Right cardiac atrium (tissue), 5 donors: ENCODE measurements around the gene DYNC2LI1. TPM values are rescaled to one million over a fixed set of nuclear protein-coding genes. Genes with fewer than 3 reads are reported as not detected.

ENCODE experiments used
- ATAC-seq, 2 donors: fragments of 200-7000 bp; cut with Tn5 transposase; one replicate each; pipeline versions ENCODE4 v1.8.0 to v1.9.1; 2020; ENCODE audit warnings: moderate library complexity in 2 of 2, mild to moderate bottlenecking in 1 of 2
- DNase-seq, 3 donors: peaks; one replicate each; pipeline ENCODE4 v3.0.0-alpha.2; 2020
- H3K27ac ChIP-seq: one replicate; pipeline ENCODE4 v1.5.1; 2013; ENCODE audit warnings: mild to moderate bottlenecking, low read length, control low read depth, moderate library complexity
- H3K27me3 ChIP-seq: one replicate; pipeline ENCODE4 v1.6.1; 2013; ENCODE audit not compliant: control insufficient read depth, insufficient read depth
- H3K4me1 ChIP-seq: one replicate; pipeline ENCODE4 v1.6.1; 2013; ENCODE audit warnings: low read length; ENCODE audit not compliant: control insufficient read depth, insufficient read depth
- H3K4me3 ChIP-seq: one replicate; pipeline ENCODE4 v1.5.1; 2013; ENCODE audit warnings: low read length, control low read depth
- H3K9me3 ChIP-seq: one replicate; pipeline ENCODE4 v1.6.1; 2013; ENCODE audit warnings: low read length; ENCODE audit not compliant: control insufficient read depth
- WGBS: extraction: QIAGEN DNeasy Blood & Tissue Kit; methylation state at CpG from one replicate; pipeline ENCODE4 v1.1.7; 2013; 5-methylcytosine and 5-hydroxymethylcytosine counted together
- intact Hi-C, 4 donors: fragments of 100-400 bp; cut with DNase I; formaldehyde crosslinking; loops; one replicate each; pipeline versions ENCODE4 v1.11.0 to v1.14.0; 2022 to 2023
- polyA plus RNA-seq: library from polyadenylated mRNA; stranded (reverse); fragments of 200-250 nt; gene quantifications from one replicate; pipeline ENCODE4 v1.2.3, GENCODE V29; 2013
- total RNA-seq, 4 donors: library from RNA; stranded (reverse); fragmentation: NEBNext Ultra II Directional; extraction: Animal tissue kit (Norgen Biotek cat#: 25700); gene quantifications; one replicate each; pipeline ENCODE4 v1.2.1, GENCODE V29; 2021
- donor health status: healthy with polysubstance abuse.
- donor health status: DM: no; HTN: yes; CAD: no.
- donor health status: DM: no; HTN: no; CAD: no.
- donor health status: DM: no; HTN: yes; CAD: no; lungs with severe emphysema.
- donor health status: DM: yes; HTN: yes; CAD: no.

DYNC2LI1 gene
- total and polyA plus RNA-seq, 5 donors = 5.7 to 18.2 (median 13.3) TPM

DNA sequence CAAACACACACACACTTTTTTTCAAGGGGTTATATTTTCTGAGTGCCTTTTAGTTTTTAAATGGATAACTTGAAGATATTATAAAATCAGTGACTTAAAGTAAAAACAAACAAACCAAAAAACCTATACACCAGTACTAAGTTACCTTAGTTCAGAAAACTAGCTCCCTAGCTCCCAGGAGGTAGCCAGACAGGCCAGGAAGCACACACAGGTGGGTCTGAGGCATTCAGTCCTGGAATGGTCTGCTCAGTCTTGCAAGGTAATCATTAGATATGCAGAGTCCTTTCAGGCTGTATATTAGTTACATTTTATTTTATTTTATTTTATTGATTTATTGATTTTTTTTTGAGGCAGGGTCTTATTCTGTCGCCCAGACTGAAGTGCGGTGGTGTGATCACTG lies 10.7 kb upstream of the DYNC2LI1 start:
- 96% methylated on average over 2 of the region's 2 CpGs for WGBS
- ATAC-seq (no peak), DNase-seq (no peak)
- H3K4me3 ChIP-seq = no peak overlapping the region
- intact Hi-C loops = no loop called here
- no peak overlapping the region for H3K27ac ChIP-seq
- no peaks in the 10 kb centered on the region for H3K9me3 ChIP-seq
- H3K27me3 ChIP-seq = no peaks in the 10 kb centered on the region
- H3K4me1 ChIP-seq = no peaks in the 10 kb centered on the region

DNA sequence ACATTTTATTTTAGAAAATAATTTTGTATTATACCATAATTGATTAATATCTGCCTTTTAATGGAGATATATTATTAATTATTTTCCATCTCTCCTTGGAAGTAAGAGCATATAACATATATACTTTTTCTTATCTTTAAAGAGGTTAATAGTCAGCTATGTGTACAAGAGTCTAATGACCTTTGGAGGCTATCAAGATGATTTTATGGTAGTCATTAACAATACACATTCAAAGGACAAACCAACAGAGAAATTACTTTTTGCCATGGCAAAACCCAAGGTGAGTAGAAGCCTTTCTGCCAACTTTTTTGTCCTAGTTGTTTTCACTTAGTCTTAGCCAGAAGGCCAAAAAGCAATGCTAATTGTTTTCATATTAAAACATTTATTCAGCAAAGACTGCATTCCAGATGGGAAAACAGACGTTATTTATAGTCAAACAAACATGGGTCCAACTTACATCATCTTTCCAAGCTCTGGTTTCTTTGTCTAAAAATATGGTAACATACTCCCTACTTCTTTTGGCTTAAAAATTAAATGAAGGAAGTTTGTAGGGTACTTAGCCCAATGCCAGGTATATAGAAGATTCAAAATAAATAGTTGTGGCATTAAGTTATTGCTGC lies 9.6 kb upstream of the DYNC2LI1 start:
- Histone ChIP-seq H3K27me3 (no peaks in the 10 kb centered on the region), H3K4me1 (no peaks in the 10 kb centered on the region), H3K4me3 (no peak overlapping the region), H3K9me3 (no peaks in the 10 kb centered on the region), H3K27ac (no peak overlapping the region)
- intact Hi-C loops = no loop called here
- ATAC-seq = no peak
- 36% methylated on average over 1 of the region's 1 CpG for WGBS
- no peak for DNase-seq

DNA sequence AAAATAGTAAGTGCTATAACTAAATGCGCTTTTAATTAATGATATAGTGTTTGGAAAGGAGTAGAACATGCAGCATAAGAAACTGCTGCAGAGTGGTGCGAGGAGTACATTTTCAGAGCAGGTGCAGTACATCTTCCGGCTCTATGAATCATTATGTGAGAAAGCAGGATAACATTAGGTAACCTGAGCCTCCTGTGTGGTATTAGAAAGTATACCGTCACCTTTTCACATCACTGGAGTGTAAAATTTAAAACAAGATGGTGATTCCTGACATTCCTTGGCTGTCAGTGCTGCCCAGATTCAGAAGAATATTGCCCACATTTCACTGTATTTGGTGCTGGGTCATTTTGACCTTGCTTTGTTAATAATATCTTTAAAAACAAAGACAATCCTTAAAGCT lies 7.8 kb upstream of the DYNC2LI1 start:
- Histone ChIP-seq H3K9me3 (no peaks in the 10 kb centered on the region), H3K27ac (no peak overlapping the region), H3K4me3 (no peak overlapping the region), H3K4me1 (no peaks in the 10 kb centered on the region), H3K27me3 (no peaks in the 10 kb centered on the region)
- 93% methylated on average over 4 of the region's 4 CpGs for WGBS
- intact Hi-C loops = no loop called here
- no peak for ATAC-seq
- DNase-seq = no peak

DNA sequence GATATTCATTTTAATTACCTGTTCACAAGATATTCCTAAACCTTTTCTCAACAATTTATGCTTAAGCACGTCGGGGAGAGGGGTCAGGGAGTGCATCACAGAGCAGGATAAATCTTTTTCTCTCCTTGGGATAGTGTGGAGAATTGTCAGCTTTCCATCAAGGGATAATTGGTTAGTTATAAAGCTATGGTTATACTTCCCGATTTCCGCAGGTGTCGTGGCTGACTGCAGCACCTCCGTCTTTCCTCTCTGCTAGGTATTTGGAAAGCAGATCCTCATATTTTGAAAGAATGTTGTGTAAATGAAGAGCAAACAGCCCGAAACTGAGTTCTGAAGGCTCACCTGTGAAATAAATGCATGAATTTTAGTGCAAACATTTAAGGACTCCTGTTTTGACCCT lies 778 bp downstream of the DYNC2LI1 start:
- H3K4me1 ChIP-seq = peaks cover 4% of the 10 kb centered on the region
- no peaks in the 10 kb centered on the region for H3K27me3 ChIP-seq
- H3K27ac ChIP-seq = no peak overlapping the region
- 35% methylated on average over 7 of the region's 7 CpGs for WGBS
- intact Hi-C loops = loop anchor here in 2 of 4 donors (10.0 kb wide), 1 partner anchor 160 kb away; no protein-coding TSS in a partner anchor
- H3K4me3 ChIP-seq = peak overlapping the region; percentile 99
- DNase-seq = no peak
- H3K9me3 ChIP-seq = no peaks in the 10 kb centered on the region
- no peak for ATAC-seq

DNA sequence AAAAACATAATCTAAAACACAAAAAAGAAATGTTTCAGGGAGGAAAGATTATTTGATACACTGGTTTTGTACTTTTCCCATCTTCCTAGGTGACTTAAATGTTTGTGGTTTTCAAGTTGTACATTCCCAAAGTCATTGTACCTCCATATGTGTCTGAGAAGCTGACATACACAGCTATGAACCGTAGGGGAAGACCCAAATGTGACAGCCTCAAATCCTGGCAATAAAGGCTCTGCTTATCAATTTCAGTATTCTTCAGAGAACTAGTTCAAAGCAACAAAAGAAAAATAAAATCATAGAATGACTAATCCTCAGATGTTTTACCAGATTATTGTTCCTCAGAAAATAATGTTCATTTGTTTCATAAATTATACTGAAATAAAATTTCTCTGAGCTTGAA lies 2.5 kb downstream of the DYNC2LI1 start:
- Histone ChIP-seq H3K4me1 (peaks cover 4% of the 10 kb centered on the region), H3K4me3 (no peak overlapping the region), H3K27me3 (no peaks in the 10 kb centered on the region), H3K9me3 (no peaks in the 10 kb centered on the region), H3K27ac (no peak overlapping the region)
- no peak for ATAC-seq
- intact Hi-C loops = loop anchor here in 2 of 4 donors (10.0 kb wide), 1 partner anchor 162 kb away; no protein-coding TSS in a partner anchor
- WGBS = 59% methylated on average over 1 of the region's 1 CpG
- DNase-seq = no peak

DNA sequence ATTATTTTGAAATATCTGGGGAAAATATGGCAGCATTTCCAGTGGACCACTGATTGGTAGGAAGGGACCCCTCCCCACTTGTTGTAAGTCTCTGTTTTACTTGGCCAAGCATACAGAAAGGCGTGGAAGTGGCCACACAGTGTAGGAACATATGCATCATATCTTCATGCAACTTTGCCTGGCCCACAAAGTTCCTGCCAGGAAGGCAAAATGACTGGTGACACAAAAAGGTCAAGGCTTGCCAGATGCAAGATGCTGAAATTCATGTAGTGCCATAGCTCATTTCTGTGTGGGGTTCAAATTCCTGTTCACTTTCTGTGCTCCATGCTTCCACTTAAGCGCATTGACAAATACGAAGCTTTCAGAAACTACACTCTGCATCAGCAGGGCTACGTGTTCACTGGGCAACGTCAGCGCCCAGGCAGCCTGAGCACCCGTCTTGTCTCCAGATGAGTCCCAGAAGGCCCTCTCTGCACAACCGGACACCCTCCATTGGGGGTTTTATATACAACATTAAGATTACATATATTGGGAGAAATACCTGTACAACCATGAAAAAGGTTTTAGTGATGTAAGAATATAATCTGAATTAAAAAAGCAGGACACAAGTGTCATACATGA lies 3.6 kb downstream of the DYNC2LI1 start:
- intact Hi-C loops = loop anchor here in 2 of 4 donors (10.0 kb wide), 1 partner anchor 163 kb away; no protein-coding TSS in a partner anchor
- no peak for ATAC-seq
- Histone ChIP-seq H3K27me3 (no peaks in the 10 kb centered on the region), H3K4me3 (no peak overlapping the region), H3K27ac (no peak overlapping the region), H3K9me3 (no peaks in the 10 kb centered on the region), H3K4me1 (no peaks in the 10 kb centered on the region)
- no peak for DNase-seq
- WGBS = 93% methylated on average over 8 of the region's 8 CpGs

DNA sequence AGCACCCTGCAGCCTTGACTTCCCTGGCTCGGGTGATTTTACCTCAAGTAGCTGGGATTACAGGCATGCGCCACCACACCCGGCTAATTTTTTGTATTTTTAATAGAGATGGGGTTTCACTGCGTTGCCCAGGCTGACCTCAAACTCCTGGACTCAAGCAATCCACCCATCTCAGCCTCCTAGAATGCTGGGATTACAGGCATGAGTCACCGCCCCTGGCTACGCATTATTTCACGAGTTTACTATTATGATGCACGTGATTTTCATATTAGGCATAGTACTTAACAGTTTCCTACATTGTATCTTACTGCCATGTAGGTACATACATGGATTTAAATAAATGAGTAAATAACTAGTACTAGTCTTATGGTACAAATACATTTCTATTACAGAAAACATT lies 4.4 kb downstream of the DYNC2LI1 start:
- intact Hi-C loops = loop anchor here in 2 of 4 donors (10.0 kb wide), 1 partner anchor 163 kb away; no protein-coding TSS in a partner anchor
- ATAC-seq = no peak
- Histone ChIP-seq H3K4me3 (no peak overlapping the region), H3K27me3 (no peaks in the 10 kb centered on the region), H3K4me1 (no peaks in the 10 kb centered on the region), H3K27ac (no peak overlapping the region), H3K9me3 (no peaks in the 10 kb centered on the region)
- DNase-seq = no peak
- 96% methylated on average over 8 of the region's 8 CpGs for WGBS

DNA sequence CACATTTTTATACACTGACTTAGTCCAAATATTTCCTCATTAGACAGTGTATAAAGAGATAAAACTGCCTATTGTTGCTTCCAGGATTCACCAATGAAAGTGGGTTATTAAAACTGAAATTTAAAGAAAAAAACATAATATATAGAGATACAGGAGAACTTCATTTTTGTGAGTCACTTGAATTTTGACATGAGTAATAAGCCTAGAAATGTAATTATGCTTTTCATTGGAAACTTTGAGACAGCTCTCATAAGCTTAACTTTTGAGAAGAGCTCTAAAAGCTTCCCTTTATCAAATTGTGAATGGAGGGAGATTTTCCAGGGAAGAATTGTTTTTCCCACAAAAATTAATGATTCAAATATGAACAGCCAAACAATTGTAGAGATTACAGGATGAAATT lies 14.1 kb downstream of the DYNC2LI1 start:
- no peak overlapping the region for H3K27ac ChIP-seq
- no peaks in the 10 kb centered on the region for H3K4me1 ChIP-seq
- no peaks in the 10 kb centered on the region for H3K27me3 ChIP-seq
- no peaks in the 10 kb centered on the region for H3K9me3 ChIP-seq
- no peak overlapping the region for H3K4me3 ChIP-seq
- intact Hi-C loops = no loop called here
- no peak for DNase-seq
- ATAC-seq = no peak

DNA sequence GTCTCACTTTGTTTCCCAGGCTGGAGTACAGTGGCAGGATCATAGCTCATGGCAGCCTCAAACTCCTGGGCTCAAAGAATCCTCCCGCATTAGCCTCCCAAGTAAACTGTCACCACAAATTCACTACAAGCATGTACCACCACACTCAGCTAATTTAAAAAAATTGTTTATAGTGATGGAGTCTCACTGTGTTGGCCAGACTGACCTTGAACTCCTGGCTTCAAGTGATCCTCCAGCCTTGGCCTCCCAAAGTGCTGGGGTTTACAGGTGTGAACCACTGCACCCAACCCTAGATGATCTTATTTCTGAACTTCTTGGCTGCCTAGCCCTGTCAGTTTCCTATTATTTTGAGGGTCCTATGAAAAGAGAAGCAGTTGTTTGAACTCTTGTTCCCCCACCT lies 14.8 kb downstream of the DYNC2LI1 start:
- H3K9me3 ChIP-seq = no peaks in the 10 kb centered on the region
- H3K4me3 ChIP-seq = no peak overlapping the region
- DNase-seq (no peak), ATAC-seq (no peak)
- no peak overlapping the region for H3K27ac ChIP-seq
- 100% methylated on average over 1 of the region's 1 CpG for WGBS
- H3K4me1 ChIP-seq = no peaks in the 10 kb centered on the region
- no peaks in the 10 kb centered on the region for H3K27me3 ChIP-seq
- intact Hi-C loops = no loop called here

DNA sequence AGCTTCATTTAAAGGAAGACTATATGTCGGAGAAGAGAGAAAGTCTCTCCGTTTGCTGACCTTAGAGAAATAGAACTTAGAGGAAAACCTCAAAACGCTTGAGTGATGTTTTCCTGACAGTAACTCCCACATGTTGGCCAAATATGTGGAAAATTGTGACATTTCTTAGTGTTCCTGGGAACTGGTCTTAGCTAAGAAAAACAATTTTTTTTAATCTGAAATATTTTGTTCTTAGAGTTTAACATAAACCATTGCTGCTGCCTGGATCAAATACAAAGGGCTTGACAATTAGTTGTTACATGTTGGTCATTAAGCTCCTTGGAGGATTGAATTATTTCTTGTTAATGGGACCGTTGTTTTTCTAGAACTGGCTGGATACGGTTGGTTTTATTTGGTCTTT lies 16.3 kb downstream of the DYNC2LI1 start:
- no peaks in the 10 kb centered on the region for H3K4me1 ChIP-seq

DNA sequence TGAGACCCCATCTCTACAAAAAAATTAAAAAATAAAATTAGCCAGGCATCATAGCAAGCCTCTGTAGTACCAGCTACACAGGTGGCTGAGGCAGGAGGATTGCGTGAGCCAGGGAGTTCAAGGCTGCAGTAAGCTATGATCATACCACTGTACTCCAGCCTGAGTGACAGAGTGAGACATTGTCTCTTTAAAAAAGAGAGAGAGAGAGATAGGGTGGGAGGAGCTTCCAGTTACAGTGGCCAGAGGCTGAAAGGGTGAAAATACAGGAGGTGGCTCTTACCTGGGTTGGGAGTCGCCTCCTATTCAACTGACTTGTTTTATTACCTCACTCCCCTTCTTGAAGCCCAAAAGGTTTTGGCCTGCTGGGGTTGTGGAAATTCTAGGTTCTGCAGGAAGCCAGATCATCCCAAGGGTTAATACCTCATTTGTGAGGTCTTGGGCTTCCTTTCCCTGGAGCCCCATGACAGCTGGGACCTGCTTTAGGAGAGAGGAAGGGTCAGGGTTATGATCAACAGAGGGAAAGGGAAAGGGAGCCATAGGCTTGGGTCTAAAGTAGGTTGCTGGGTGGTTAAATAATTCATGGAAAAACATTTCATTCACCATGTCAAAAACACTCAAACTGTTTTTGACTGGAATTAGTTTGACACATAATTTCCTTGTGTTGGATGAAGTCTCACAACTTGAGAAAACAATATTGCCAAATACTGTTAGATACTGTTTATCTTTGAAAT lies 17.4 kb downstream of the DYNC2LI1 start:
- 98% methylated on average over 2 of the region's 2 CpGs for WGBS
- ATAC-seq (no peak), DNase-seq (no peak)
- no peak overlapping the region for H3K27ac ChIP-seq
- no peaks in the 10 kb centered on the region for H3K4me1 ChIP-seq
- H3K4me3 ChIP-seq = no peak overlapping the region
- H3K27me3 ChIP-seq = no peaks in the 10 kb centered on the region
- intact Hi-C loops = no loop called here
- H3K9me3 ChIP-seq = no peaks in the 10 kb centered on the region

More for the DNA sequence above, 16.3 kb downstream of the DYNC2LI1 start:
- DNase-seq = no peak
- intact Hi-C loops = no loop called here
- 59% methylated on average over 5 of the region's 5 CpGs for WGBS
- Histone ChIP-seq H3K27me3 (no peaks in the 10 kb centered on the region), H3K9me3 (no peaks in the 10 kb centered on the region), H3K4me3 (no peak overlapping the region), H3K27ac (no peak overlapping the region)
- ATAC-seq = peak in 1 of 2 donors; percentile 51
